ENCODE measurements around the gene LMBR1L.

LMBR1L gene

GRCh38 chr12:49054524-49054923, 56.1 kb downstream of the LMBR1L start:
- H3K4me3 ChIP-seq (ENCODE audit: low read depth, low read length) = no peak overlapping the region
- no peak for TF ChIP-seq CTCF (IDR thresholded peaks at IDR 0.05; ENCODE audit: control insufficient read depth, extremely low read depth, insufficient read depth)
- no peak for DNase-seq (ENCODE audit: low read depth)

- no peak overlapping the region for H3K4me3 ChIP-seq (ENCODE audit: low read depth, low read length)
These were observed 56.6 kb downstream of the LMBR1L start for GRCh38 chr12:49054096-49054495.

GRCh38 chr12:49052451-49053208, 58.0 kb downstream of the LMBR1L start:
- TF ChIP-seq CTCF (IDR thresholded peaks at IDR 0.05; ENCODE audit: control insufficient read depth, extremely low read depth, insufficient read depth) = no peak
- no peak for DNase-seq (ENCODE audit: low read depth)

More at GRCh38 chr12:49054096-49054495, 56.6 kb downstream of the LMBR1L start:
- TF ChIP-seq CTCF (IDR thresholded peaks at IDR 0.05; ENCODE audit: control insufficient read depth, extremely low read depth, insufficient read depth) = no peak
- no peak for DNase-seq (ENCODE audit: low read depth)

GRCh38 chr12:49051777-49052438, 58.7 kb downstream of the LMBR1L start:
- no peak overlapping the region for H3K4me3 ChIP-seq (ENCODE audit: low read depth, low read length)
- no peak for DNase-seq (ENCODE audit: low read depth)
- no peak for TF ChIP-seq CTCF (IDR thresholded peaks at IDR 0.05; ENCODE audit: control insufficient read depth, extremely low read depth, insufficient read depth)

More at GRCh38 chr12:49052451-49053208, 58.0 kb downstream of the LMBR1L start:
- no peak overlapping the region for H3K4me3 ChIP-seq (ENCODE audit: low read depth, low read length)

- H3K4me3 ChIP-seq (ENCODE audit: low read depth, low read length) = no peak overlapping the region
- TF ChIP-seq CTCF (IDR thresholded peaks at IDR 0.05; ENCODE audit: control insufficient read depth, extremely low read depth, insufficient read depth) = no peak
- no peak for DNase-seq (ENCODE audit: low read depth)
These were observed 59.3 kb downstream of the LMBR1L start for GRCh38 chr12:49051373-49051764.

GRCh38 chr12:49050507-49051372, 59.9 kb downstream of the LMBR1L start:
- H3K4me3 ChIP-seq (ENCODE audit: low read depth, low read length) = no peak overlapping the region
- no peak for DNase-seq (ENCODE audit: low read depth)
- TF ChIP-seq CTCF (IDR thresholded peaks at IDR 0.05; ENCODE audit: control insufficient read depth, extremely low read depth, insufficient read depth) = no peak
